B cell (primary cell): ENCODE results near the gene LRP6. TPM values are rescaled to one million over a fixed set of nuclear protein-coding genes. Genes with fewer than 3 reads are reported as not detected.

Experiments
- ATAC-seq: fragments of 200-7000 bp; cut with Tn5 transposase; one replicate; pipeline ENCODE4 v1.10.0; 2021; ENCODE audit warnings: low read depth, mild to moderate bottlenecking, moderate number of reproducible peaks, moderate library complexity
- CTCF ChIA-PET: fragments of 350-600 bp; sonication (Branson Sonifier 250); formaldehyde crosslinking; loops from one replicate; lab custom pipeline; 2021; ENCODE audit warnings: antibody characterized with exemption, inconsistent platforms; lab: Charles Lee
- POLR2A ChIA-PET: fragments of 350-600 bp; sonication (Branson Sonifier 250); formaldehyde crosslinking; loops from one replicate; lab custom pipeline; 2021; ENCODE audit warnings: antibody characterized with exemption; lab: Charles Lee
- DNase-seq: peaks from one replicate; pipeline ENCODE4 v3.0.0; 2013
- H2AFZ ChIP-seq: 2 replicates; pipeline ENCODE4 v1.6.1; 2012; ENCODE audit warnings: mild to moderate bottlenecking, low read depth, low read length; ENCODE audit not compliant: insufficient read depth, poor library complexity, severe bottlenecking
- H3K27ac ChIP-seq, 2 donors: 1 replicate in 1 of 2; 2 replicates in 1 of 2; pipeline ENCODE4 v1.5.1; 2012 to 2013; ENCODE audit warnings: low read length in 2 of 2, mild to moderate bottlenecking in 2 of 2, moderate library complexity in 1 of 2
- H3K27me3 ChIP-seq, 4 experiments: fragments of 200-600 bp in 1 of 4; sonication (generic) in 1 of 4; replicated peaks in 1 of 4; 1 replicate in 2 of 4; 2 replicates in 2 of 4; pipeline versions ENCODE4 v1.6.1 to v1.7.0; 2013 to 2016; ENCODE audit warnings: low read length in 3 of 4, mild to moderate bottlenecking in 2 of 4, mixed read lengths in 1 of 4, moderate library complexity in 1 of 4; ENCODE audit not compliant: insufficient read depth in 4 of 4, control insufficient read depth in 3 of 4; ENCODE audit errors: control extremely low read depth in 1 of 4
- H3K36me3 ChIP-seq, 2 experiments: replicated peaks in 1 of 2; 1 replicate in 1 of 2; 2 replicates in 1 of 2; pipeline versions ENCODE4 v1.6.1 to v1.7.1; 2013; ENCODE audit warnings: low read length in 1 of 2; ENCODE audit not compliant: insufficient read depth in 2 of 2, control insufficient read depth in 1 of 2; ENCODE audit errors: control extremely low read depth in 1 of 2, extremely low read depth in 1 of 2
- H3K4me1 ChIP-seq, 2 donors: fragments of 200-600 bp in 1 of 2; sonication (generic) in 1 of 2; 1 replicate in 1 of 2; 2 replicates in 1 of 2; pipeline versions ENCODE4 v1.5.1 to v1.6.1; 2013 to 2017; ENCODE audit warnings: low read length in 2 of 2; ENCODE audit not compliant: control insufficient read depth in 2 of 2, insufficient read depth in 2 of 2
- H3K4me2 ChIP-seq: replicated peaks from 2 replicates; pipeline ENCODE3; 2012; ENCODE audit warnings: mild to moderate bottlenecking, low read depth, low read length; ENCODE audit not compliant: poor library complexity, severe bottlenecking
- H3K4me3 ChIP-seq, 5 experiments: fragments of 200-600 bp in 1 of 5; sonication (generic) in 1 of 5; 1 replicate in 3 of 5; 2 replicates in 2 of 5; pipeline versions ENCODE4 v1.5.1 to v1.7.0; 2011 to 2016; ENCODE audit warnings: low read length in 4 of 5, mild to moderate bottlenecking in 4 of 5, low read depth in 2 of 5, control low read depth in 1 of 5, moderate library complexity in 1 of 5; ENCODE audit not compliant: insufficient read depth in 1 of 5; ENCODE audit errors: control extremely low read depth in 1 of 5, extremely low read depth in 1 of 5
- H3K79me2 ChIP-seq: fragments of 200-600 bp; sonication (generic); one replicate; pipeline ENCODE4 v1.6.0; 2016; ENCODE audit warnings: low read length; ENCODE audit not compliant: control insufficient read depth, insufficient read depth
- H3K9ac ChIP-seq: fragments of 200-600 bp; sonication (generic); 2 replicates; pipeline ENCODE4 v1.6.1; 2017; ENCODE audit warnings: mild to moderate bottlenecking, low read length, moderate library complexity
- H3K9me3 ChIP-seq, 3 donors: one replicate each; pipeline versions ENCODE4 v1.6.1 to v1.7.1; 2013; ENCODE audit warnings: low read length in 2 of 3; ENCODE audit not compliant: control insufficient read depth in 2 of 3, insufficient read depth in 1 of 3; ENCODE audit errors: control extremely low read depth in 1 of 3
- H4K20me1 ChIP-seq: 2 replicates; pipeline ENCODE4 v1.6.0; 2012; ENCODE audit warnings: mild to moderate bottlenecking, low read length; ENCODE audit not compliant: insufficient read depth, control insufficient read depth, poor library complexity, severe bottlenecking
- H3K27ac Mint-ChIP-seq: one replicate; pipeline ENCODE4 v1.8.0; 2021; ENCODE audit warnings: mixed read lengths
- H3K27me3 Mint-ChIP-seq: one replicate; pipeline ENCODE4 v1.8.0; 2021; ENCODE audit warnings: mixed read lengths
- H3K4me1 Mint-ChIP-seq: one replicate; pipeline ENCODE4 v1.8.0; 2021; ENCODE audit warnings: mixed read lengths
- H3K4me3 Mint-ChIP-seq: one replicate; pipeline ENCODE4 v1.8.0; 2021; ENCODE audit warnings: mixed read lengths
- H3K9me3 Mint-ChIP-seq: one replicate; pipeline ENCODE4 v1.8.0; 2022; ENCODE audit warnings: mixed read lengths; ENCODE audit not compliant: insufficient read depth
- CTCF ChIP-seq: fragments of 200-600 bp; IDR thresholded peaks from one replicate; pipeline ENCODE4 v1.8.0; 2022; ENCODE audit warnings: antibody characterized with exemption, mild to moderate bottlenecking
- EZH2 ChIP-seq: IDR thresholded peaks from 2 replicates; pipeline ENCODE4 v1.6.1; 2012; ENCODE audit warnings: borderline replicate concordance, low read depth, mild to moderate bottlenecking, moderate library complexity, low read length; ENCODE audit not compliant: insufficient read depth, poor library complexity, severe bottlenecking
- WGBS: methylation state at CpG from one replicate; pipeline ENCODE4 v1.1.5; 2013; ENCODE audit warnings: missing lambda C conversion rate; ENCODE audit not compliant: insufficient coverage; 5-methylcytosine and 5-hydroxymethylcytosine counted together
- intact Hi-C: fragments of 100-400 bp; cut with micrococcal nuclease; formaldehyde crosslinking; loops from one replicate; pipeline ENCODE4 v1.10.0; 2022
- polyA plus RNA-seq: library from polyadenylated mRNA; depleted of rRNA; stranded (reverse); fragments of >200 nt; gene quantifications from 2 replicates; pipeline ENCODE4 v1.2.3, GENCODE V29; 2012
- total RNA-seq, 2 donors: library from RNA; stranded (reverse); fragments of 120-200 nt in 1 of 2; gene quantifications; 1 replicate in 1 of 2; 2 replicates in 1 of 2; pipeline versions ENCODE4 v1.2.3 to v1.2.4, GENCODE V29; 2013 to 2022

Gene LRP6
- total and polyA plus RNA-seq, 2 donors (not counting 1 experiment from before 2014, with no cell fraction given) = 0.34 to 2.8 TPM

GRCh38 chr12:12121061-12121460 is 145.8 kb downstream of the LRP6 start:
- Mint-ChIP-seq H3K4me1 (no peaks in the 10 kb centered on the region), H3K27me3 (no peaks in the 10 kb centered on the region), H3K4me3 (no peak overlapping the region), H3K27ac (no peak overlapping the region), H3K9me3 (no peaks in the 10 kb centered on the region)
- ChIA-PET CTCF (no interaction called here), POLR2A (no interaction called here)
- Histone ChIP-seq H3K4me2 (no peak overlapping the region), H3K27ac (no peak overlapping the region), H4K20me1 (no peaks in the 10 kb centered on the region), H3K9me3 (no peaks in the 10 kb centered on the region), H3K9ac (no peak overlapping the region), H3K27me3 (no peaks in the 10 kb centered on the region), H3K4me1 (no peaks in the 10 kb centered on the region), H3K4me3 (no peak overlapping the region), H3K36me3 (peaks cover 0 to 1% of the 10 kb centered on the region in 2 experiments), H2AFZ (no peak overlapping the region), H3K79me2 (no peaks in the 10 kb centered on the region)
- intact Hi-C loops = no loop called here
- WGBS = 91% methylated on average over 3 of the region's 5 CpGs
- no peak for TF ChIP-seq EZH2
- no peak for TF ChIP-seq CTCF
- ATAC-seq (no peak), DNase-seq (no peak)

GRCh38 chr12:12116677-12117076 is 150.2 kb downstream of the LRP6 start:
- ChIA-PET CTCF (no interaction called here), POLR2A (no interaction called here)
- no peak overlapping the region for H3K27ac Mint-ChIP-seq
- H3K27me3 Mint-ChIP-seq = no peaks in the 10 kb centered on the region
- Histone ChIP-seq H3K4me1 (no peaks in the 10 kb centered on the region), H3K79me2 (no peaks in the 10 kb centered on the region), H3K9ac (no peak overlapping the region), H3K9me3 (no peaks in the 10 kb centered on the region), H3K27ac (no peak overlapping the region), H3K4me3 (no peak overlapping the region), H4K20me1 (no peaks in the 10 kb centered on the region), H3K27me3 (no peaks in the 10 kb centered on the region), H2AFZ (no peak overlapping the region), H3K4me2 (no peak overlapping the region), H3K36me3 (no peaks in the 10 kb centered on the region)
- H3K4me1 Mint-ChIP-seq = no peaks in the 10 kb centered on the region
- ATAC-seq (no peak), DNase-seq (no peak)
- no peak overlapping the region for H3K4me3 Mint-ChIP-seq
- TF ChIP-seq CTCF = no peak
- no peaks in the 10 kb centered on the region for H3K9me3 Mint-ChIP-seq
- intact Hi-C loops = no loop called here
- WGBS = no CpG with 5 or more reads among the region's 2 CpGs
